Measurements from ENCODE around the gene NUP160.
"Not testable (repeated sequence)": the region's sequence is repeated elsewhere in the genome, so short reads cannot be mapped to it uniquely, and the experiment has no call there.

NUP160 gene, protein sequence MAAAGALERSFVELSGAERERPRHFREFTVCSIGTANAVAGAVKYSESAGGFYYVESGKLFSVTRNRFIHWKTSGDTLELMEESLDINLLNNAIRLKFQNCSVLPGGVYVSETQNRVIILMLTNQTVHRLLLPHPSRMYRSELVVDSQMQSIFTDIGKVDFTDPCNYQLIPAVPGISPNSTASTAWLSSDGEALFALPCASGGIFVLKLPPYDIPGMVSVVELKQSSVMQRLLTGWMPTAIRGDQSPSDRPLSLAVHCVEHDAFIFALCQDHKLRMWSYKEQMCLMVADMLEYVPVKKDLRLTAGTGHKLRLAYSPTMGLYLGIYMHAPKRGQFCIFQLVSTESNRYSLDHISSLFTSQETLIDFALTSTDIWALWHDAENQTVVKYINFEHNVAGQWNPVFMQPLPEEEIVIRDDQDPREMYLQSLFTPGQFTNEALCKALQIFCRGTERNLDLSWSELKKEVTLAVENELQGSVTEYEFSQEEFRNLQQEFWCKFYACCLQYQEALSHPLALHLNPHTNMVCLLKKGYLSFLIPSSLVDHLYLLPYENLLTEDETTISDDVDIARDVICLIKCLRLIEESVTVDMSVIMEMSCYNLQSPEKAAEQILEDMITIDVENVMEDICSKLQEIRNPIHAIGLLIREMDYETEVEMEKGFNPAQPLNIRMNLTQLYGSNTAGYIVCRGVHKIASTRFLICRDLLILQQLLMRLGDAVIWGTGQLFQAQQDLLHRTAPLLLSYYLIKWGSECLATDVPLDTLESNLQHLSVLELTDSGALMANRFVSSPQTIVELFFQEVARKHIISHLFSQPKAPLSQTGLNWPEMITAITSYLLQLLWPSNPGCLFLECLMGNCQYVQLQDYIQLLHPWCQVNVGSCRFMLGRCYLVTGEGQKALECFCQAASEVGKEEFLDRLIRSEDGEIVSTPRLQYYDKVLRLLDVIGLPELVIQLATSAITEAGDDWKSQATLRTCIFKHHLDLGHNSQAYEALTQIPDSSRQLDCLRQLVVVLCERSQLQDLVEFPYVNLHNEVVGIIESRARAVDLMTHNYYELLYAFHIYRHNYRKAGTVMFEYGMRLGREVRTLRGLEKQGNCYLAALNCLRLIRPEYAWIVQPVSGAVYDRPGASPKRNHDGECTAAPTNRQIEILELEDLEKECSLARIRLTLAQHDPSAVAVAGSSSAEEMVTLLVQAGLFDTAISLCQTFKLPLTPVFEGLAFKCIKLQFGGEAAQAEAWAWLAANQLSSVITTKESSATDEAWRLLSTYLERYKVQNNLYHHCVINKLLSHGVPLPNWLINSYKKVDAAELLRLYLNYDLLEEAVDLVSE (N-terminal part only)

DNA sequence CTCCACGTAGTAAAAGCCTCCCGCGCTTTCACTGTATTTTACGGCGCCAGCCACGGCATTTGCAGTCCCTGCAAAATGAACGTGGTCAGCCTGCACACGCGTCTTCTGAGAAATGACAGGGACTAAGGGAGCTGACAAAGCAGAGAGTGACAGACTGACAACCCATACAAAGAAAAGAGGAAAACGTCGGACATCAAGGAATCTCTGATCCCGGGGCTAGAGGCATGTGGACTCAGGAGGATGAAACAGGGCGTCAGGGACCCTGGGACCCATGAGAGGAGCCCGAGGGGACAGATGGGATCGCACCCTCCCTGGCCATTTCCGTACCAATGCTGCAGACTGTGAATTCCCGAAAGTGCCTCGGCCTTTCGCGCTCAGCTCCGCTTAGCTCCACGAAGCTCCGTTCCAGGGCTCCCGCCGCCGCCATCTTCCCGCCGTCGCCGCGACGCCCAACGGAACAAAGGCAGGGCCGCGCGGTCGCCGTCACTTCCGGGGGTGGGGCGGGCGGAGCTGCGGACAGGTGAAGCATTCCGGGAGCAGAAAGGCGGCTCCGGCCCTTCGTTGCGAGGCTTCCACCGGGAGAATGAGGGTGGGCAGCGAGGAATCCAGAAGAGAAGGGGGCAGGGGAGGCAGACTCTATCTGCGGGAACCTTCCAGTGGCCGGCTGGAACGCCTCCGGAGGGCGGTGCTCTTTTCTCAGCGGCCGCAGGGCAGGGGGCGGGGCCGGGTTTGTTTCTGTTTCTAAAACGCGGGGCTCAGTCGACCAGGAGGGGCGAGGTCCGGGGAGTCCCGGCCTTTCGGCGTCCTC lies at the start of gene NUP160:
Gene NUP160 (minus strand): TSS at position 459 of the 808 bp plus-strand sequence. CDS start 32 bp downstream, at position 427.
- peak; percentile 87 for DNase-seq (ENCODE audit: low spot score)

DNA sequence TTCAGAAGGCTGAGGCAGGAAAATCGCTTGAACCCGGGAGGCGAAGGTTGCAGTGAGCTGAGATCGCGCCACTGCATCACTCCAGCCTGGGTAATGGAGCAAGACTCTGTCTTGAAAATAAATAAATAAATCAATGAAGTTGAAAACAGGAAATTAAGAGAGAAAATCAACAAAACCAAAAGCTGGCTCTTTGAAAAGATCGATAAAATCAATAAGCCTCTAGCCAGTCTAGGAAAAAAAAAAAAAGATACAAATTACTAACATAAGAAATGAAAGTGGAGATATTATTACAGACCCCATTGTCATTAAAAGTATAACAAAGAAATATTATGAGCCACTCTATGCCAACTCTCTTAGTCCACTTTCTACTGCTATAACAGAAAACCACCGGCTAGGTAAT lies 48.0 kb upstream of the NUP160 start:
- DNase-seq (ENCODE audit: low spot score): no peak

DNA sequence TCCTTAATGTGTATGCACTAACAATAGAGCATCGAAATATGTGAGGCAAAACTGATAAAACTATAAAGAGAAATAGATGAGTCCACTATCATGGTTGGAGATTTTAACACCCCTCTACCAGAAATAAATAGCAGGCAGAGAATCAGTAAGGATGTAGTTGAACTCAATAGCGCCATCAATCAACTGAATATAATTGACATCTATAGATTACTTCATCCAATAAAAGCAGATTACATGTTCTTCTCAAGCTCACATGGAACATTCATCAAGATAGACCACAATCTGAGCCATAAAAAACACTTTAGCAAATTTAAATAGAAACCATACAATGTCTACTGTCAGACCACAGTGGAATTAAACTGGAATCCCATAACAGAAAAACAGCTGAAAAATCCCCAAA lies 46.9 kb upstream of the NUP160 start:
- DNase-seq (ENCODE audit: low spot score): no peak

DNA sequence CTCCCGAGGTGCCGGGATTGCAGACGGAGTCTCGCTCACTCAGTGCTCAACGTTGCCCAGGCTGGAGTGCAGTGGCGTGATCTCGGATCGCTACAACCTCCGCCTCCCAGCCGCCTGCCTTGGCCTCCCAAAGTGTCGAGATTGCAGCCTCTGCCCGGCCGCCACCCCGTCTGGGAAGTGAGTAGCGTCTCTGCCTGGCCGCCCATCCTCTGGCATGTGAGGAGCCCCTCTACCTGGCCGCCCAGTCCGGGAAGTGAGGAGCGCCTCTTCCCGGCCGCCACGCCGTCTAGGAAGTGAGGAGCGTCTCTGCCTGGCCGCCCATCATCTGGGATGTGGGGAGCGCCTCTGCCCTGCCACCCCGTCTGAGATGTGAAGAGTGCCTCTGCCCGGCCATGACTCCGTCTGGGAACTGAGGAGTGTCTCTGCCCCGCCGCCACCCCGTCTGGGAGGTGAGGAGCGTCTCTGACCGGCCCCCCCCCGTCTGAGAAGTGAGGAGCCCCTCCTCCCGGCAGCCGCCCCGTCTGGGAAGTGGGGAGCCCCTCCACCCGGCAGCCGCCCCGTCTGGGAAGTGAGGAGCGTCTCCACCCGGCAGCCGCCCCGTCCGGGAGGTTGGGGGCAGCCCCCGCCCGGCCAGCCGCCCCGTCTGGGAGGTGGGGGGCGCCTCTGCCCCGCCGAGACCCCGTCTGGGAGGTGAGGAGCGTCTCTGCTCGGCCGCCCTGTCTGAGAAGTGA lies 44.6 kb upstream of the NUP160 start:
- not testable (repeated sequence) for DNase-seq (ENCODE audit: low spot score)

DNA sequence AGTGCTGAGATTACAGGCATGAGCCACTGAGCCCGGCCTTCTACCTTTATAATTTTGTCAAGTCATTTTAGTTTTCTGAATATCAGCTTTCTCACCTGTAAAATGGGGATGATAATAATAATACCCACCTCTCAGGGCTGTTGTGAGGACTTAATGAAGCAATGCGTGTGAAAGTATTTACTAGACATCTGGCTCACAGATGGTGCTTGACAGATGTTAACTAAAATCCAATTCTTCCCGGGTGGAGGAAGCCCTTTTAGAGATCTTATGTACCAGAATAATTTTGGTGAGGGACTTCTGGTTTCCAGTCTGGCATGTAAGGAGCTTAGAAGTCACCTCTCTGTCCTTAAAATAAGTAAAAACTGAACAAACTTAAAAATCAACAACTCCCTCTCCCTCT lies 43.7 kb upstream of the NUP160 start:
- no peak for DNase-seq (ENCODE audit: low spot score)

DNA sequence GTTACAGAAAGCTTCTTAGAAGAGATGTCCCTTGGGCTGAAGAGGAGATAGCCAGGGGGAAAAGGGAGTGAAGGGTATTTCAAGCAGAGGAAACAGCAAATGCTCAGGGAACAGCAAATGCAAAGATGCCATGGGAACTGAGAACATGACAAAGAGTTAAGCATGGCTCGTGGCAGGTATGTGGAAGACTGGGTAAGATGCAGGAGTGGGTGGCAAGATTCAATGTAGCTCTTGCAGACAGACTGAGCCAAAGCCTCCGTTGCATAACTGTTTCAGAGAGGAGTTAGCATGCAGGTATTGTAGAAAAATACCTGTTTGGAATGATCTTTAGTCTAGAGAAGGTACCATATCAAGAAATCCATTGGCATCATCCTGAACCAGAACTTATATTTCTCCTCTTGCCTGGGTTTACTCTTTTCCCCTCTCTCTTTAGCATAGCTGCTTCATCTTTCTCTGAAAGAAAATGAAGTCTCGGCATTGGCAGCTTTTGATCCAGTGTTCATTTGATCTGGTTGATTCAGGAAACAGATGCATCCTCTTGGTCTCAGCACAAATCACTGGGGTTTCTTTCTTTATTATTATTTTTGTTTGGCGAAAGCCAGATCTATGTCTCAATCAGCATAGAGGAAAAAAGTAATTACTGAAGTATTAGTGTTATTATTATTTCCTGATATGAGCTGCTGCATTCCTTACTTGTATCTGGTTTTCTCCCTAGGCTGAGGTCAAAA lies 41.7 kb upstream of the NUP160 start:
- DNase-seq (ENCODE audit: low spot score): no peak

DNA sequence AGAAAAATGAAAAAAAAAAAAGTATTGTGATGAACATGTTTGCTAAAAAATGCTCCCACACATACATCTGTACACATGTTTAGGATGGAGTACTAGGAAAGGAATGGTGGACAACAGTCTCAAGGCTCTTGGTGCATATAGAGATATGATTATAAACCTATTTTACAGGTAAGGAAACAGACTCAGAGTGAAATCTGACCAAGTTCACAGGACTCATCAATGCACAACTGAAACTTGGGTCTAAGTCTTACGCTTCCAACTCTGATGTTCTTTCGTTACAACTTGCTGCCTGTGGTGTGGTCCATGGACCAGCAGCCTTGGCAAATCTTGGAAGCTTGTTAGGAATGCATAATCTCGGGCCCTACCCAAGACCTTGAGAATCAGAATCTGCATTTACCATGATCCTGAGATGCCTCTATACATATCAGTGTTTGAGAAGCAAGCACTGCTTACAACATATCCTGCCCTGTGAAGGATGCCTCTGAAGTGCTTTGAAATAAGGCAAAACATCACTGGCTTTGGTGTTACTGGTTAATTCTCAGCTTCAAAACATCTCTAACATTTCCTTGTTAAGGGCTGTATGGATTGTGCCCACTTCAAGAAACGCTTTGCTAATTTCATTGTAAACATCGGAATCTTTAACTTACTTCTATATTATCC lies 39.9 kb upstream of the NUP160 start:
- DNase-seq (ENCODE audit: low spot score): no peak

DNA sequence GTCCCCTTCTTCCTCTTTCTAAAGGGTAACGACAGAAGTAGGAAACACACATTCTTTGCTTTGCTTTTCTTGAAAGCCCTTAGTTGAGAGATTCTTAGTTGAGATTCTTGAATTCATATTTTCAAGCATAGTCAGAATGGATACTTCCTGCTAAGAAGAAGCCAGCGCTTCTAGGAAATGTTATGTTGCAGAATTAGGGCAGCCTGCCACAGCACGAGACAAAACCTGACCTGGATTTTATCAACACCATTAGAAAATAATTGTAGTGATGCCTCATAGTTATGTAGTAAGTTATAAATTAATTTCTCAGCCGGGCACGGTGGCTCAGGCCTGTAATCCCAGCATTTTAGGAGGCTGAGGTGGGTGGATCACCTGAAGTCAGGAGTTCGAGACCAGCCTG lies 37.9 kb upstream of the NUP160 start:
- no peak for DNase-seq (ENCODE audit: low spot score)

DNA sequence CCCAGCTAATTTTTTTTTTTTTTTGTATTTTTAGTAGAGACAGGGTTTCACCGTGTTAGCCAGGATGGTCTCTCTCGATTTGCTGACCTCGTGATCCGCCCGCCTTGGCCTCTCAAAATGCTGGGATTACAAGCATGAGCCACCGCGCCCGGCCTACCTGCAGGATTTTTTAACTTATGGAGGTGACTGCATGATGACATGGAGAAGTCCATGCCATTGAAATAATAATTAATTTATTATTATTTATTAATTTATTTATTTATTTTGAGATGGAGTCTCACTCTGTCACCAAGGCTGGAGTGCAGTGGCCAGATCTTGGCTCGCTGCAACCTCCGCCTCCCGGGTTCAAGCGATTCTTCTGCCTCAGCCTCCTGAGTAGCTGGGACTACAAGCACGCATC lies 34.3 kb upstream of the NUP160 start:
- not testable (repeated sequence) for DNase-seq (ENCODE audit: low spot score)

DNA sequence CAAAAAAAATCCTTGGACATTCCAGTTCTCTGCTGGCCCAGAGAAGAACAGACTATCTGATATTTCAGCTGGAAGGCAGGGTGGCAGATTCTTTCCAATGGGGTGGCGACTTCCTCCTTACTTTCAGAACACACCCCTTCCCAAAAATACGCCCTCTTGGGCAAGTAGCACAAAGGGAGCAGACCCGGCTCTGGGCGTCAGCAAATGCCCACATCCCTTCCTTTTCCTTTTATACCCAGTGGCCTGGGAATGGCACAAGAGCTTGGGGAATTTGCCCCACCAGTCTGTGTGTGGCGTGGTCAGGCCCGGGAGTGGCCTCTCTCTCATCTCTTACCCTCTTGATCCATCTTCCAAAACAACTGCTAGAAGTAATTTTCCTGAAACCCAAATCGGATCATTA lies 33.0 kb upstream of the NUP160 start:
- DNase-seq (ENCODE audit: low spot score): no peak

DNA sequence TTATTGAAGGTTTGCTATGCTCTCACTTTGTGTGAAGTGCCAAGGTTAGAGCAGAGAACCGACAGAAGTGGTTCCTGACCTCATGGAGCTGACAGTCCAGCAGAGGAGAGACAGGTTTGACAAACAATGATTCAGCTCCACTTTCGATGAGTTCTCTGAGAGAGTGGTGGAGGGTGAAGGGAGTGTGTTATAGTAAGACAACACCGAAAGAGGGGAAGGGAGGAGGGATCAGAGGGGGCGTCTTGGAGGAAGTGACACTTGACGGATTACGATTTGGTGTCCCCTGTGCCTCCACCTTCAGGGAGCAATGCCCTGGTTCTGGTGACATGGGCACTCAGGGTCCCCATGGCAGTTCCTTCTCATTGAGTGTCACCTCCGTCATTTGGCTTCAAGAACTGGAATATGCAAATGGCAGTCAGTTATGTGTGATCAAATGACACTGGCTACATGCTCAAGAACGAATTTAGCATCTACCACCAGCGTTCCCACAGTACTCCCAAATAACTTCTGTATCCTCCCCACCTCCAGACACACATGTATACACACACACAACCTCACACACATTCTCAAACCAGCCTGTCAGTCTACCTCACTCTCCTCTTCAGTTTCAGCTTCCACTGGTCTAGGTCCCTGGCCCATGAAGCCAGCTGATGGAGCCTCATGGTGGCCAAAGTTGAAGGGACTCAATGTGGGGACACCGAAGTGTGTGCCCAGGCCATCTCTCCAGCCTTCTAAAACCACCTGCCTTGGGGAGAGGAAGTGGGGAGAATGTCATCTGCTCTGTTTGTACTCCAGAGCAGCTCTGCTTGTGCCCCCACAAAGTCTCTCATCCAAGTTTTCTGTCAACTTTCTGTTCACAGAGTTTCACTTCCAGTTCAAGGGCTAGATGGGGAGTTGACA lies 31.4 kb upstream of the NUP160 start:
- DNase-seq (ENCODE audit: low spot score): no peak

DNA sequence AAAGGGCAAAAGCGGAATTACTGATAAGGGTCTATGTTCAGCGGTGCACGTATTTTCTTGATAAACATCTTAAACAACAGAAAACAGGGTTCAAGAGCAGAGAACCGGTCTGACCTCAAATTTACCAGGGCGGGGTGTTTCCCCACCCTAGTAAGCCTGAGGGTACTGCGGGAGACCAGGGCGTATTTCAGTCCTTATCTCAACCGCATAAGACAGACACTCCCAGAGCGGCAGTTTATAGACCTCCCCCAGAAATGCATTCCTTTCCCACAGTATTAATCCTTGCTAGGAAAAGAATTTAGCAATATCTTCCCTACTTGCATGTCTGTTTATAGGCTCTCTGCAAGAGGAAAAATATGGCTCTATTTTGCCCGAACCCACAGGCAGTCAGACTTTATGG lies 27.7 kb upstream of the NUP160 start:
- DNase-seq (ENCODE audit: low spot score): not testable (repeated sequence)

DNA sequence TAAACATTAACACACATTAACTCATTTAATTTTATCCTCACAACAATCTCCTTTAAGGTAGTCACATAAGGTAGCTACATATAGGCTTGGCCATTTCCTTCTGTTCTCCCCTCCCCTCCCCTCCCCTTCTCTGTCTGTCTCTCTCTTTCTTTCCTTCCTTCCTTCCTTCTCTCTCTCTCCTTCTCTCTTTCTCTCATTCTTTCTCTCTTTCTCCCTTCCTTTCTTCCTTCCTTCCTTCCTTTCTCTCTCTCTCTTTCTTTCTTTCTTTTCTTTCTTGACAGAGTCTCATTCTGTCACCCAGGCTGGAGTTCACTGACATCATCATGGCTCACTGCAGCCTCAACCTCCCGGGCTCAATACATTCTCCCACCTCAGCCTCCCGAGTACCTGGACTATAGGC lies 22.3 kb upstream of the NUP160 start:
- no peak for DNase-seq (ENCODE audit: low spot score)

DNA sequence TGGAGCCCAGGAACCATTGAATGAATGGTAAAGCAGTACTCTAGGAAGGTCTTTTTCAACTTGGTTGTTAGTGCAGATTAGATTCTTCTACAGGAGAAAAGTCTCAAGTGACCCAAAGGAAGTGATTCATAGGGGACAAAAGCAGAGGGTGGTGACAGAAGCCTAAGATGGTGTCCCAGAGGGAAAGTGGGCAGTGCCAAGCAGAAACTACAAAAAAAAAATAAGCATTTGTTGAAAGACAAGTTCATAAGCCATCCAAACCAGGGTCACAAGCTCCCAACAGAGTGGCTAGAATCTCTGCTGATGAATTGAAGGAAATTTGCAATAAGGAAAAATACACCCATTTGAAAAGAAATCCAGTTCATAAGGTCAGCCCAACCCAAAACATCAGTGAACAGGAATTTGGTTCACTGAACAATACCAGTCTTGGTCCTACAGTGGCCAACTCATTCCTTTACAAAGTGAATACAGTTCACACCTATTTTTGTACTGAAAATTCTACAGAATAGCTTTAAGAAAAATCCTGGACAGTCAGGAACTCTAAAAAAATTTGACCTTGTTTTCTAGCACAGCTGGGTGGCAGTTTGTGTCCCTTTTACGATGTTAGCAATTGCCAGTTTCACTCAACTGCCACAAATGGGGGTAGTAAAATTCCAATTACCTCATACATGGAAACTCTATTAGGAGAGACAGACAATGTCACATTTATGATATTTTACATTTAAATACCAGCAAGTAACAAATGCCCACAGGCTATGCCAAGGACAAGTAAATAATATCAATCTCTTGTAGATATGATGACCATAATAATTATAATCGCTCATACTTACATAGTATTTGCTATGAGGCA lies 21.6 kb upstream of the NUP160 start:
- no peak for DNase-seq (ENCODE audit: low spot score)

DNA sequence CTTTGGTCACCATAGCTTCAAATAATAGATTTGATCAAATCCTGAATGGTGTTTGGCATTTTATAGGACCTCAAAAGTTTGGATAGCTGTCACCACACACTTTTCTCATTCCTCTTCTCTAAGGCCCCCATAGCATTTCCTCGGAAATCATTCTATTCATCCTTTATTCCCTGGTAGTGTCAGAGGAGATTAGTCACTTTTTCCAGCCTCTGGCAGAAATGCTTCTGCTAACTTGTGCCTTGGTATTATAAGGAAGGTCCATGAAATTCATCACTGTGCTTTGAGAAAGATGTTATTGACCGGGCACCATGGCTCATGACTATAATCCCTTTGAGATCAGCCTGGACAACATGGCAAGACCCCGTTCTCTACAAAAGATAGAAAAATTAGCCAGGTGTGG lies 19.7 kb upstream of the NUP160 start:
- no peak for DNase-seq (ENCODE audit: low spot score)

DNA sequence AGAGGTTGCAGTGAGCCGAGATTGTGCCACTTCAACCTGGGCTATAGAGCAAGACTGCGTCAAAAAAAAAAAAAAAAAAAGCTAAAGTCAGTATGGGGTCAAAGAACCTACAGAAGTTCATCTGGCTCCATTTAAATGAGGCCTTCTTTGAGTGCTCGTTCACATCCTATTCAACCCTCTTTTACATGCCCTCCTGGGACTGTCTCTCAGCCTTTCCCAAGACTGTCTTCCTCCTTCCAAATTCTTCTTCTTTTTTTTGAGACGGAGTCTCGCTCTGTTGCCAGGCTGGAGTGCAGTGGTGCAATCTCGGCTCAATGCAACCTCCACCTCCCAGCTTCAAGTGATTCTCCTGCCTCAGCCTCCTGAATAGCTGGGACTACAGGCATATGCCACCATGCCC lies 18.7 kb upstream of the NUP160 start:
- not testable (repeated sequence) for DNase-seq (ENCODE audit: low spot score)

DNA sequence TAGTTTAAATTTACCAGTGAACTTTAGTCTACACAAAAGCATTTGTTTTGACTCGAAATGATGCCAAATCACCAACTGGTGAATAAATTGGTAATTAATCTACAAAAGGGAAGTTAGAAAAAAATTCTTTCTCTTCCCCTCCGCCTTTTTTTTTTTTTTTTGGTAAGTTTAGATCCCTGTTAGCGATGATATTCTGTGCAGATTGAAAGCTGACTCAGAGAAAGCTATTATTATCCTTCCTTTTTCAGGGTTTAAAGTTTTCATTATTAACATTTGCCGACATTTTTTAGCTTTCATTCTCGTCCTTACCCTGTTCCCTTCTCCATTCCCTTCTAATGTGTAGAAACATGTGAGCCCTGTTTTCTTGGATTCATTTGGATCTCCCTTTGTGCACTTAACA lies 16.8 kb upstream of the NUP160 start:
- no peak for DNase-seq (ENCODE audit: low spot score)
